SW480 (cell line): ENCODE measurements around the gene ZNF77.
A peak's percentile ranks its signal among the peaks of the same experiment; 100 is the strongest.
"Not testable (repeated sequence)": the region's sequence is repeated elsewhere in the genome, so short reads cannot be mapped to it uniquely, and the experiment has no call there.

Experiments
- DNase-seq: peaks from one replicate; pipeline ENCODE4 v3.0.0-alpha.2; 2016; ENCODE audit warnings: low spot score

Gene ZNF77

DNA sequence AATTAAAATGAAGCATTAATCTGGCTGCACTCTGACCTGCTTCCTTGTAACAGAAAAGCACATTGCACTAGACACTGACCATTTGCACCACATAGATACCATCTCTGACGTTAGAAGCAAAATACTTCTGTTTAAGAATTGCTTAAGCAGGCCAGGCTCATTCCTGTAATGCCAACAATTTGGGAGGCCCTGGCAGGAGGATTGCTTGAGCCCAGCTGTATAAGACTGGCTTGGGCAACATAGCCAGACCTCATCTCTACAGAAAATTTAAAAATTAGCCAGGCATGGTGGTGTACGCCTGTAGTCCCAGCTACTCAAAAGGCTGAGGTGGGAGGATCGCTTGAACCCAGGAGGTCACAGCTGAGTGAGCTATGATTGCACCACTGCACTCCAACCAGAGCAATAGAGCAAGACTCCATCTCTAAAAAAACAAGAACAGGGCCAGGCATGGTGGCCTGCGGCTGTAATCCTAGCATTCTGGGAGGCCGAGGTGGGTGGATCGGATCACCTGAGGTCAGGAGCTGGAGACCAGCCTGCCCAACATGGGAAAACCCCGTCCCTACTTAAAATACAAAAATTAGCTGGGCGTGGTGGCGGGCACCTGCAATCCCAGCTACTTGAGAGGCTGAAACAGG is 25.5 kb upstream of the ZNF77 start:
- DNase-seq: no peak

DNA sequence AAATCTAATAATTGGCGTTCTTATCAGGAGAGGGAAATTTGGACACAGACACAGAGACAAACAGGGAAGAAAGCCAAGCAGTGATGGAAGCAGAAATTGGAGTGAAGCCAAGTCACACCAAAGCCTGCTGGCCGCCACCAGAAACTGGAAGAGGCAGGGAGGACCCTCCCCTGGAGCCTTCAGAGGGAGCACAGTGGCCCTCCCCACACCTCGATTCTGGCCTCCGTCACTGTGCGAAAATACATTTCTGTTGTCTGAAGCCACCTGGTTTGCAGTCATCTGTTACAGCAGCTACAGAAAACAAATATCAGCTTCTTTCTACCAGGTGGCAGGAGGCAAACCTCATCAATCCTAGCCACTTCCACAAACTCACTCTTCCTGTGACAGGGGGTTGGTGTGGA is 24.3 kb upstream of the ZNF77 start:
- DNase-seq: no peak

DNA sequence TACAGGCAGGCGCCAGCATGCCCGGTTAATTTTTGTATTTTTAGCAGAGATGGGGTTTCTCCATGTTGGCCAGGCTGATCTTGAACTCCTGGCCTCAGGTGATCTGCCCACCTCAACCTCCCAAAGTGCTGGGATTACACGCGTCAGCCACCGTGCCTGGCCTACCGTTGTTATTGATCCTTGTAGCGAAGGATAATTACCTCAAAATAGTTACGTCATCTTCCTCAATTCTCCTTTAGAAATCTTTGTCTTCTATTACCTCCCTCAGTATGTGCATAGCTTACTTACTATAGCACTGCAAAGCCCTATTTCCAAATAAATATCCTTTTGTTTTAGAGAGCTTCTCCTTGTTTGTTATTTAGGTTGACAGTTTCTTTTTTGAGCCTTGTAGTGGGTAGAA is 23.2 kb upstream of the ZNF77 start:
- DNase-seq: no peak

DNA sequence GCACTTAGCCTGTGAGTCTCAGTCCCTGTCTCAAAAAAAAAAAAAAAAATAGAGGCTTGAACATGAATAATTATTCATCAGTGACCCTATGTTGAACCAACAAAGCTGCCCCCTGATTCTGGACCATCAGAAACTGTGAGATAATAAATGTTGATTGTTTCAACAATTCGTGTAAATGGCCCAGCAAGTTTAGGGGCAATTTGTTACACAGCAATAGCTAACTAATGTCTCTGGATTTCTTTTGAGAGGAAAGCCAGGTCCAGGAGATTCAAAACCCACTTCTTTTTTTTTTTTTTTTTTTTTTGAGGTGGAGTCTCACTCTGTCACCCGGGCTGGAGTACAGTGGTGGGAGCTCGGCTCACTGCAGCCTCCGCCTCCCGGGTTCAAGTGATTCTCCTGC is 20.1 kb upstream of the ZNF77 start:
- no peak for DNase-seq

DNA sequence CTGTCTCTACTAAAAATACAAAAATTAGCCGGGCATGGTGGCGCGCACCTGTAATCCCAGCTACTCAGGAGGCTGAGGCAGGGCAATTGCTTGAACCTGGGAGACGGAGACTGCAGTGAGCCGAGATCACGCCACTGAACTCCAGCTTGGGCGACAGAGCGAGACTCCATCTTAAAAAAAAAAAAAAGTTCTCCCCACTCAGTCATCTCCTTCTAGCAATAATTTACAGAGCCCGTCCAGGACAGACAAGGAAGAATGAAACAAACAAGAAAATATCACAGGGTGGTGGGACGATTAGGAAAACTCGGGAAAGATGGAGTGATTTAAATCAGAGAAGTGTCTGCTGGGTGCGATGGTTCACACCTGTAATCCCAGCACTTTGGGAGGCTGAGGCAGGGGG is 18.9 kb upstream of the ZNF77 start:
- not testable (repeated sequence) for DNase-seq

DNA sequence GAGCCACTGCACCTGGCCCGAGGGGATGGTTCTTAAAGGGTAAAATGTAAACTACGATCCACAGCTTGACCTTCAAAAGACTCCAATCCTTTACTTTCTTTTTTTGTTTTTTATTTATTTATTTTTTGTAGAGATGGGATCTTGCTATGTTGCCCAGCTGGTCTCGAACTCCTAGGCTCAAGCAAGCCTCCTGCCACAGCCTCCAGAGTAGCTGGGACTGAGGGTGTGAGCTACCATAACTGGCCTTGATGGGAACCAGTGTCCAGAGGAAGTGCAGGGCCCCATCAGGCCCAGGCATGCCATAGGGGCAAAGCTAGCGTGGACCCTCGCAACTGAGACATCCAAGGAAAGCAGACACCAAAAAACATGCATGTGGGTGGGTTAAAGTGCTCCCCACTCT is 18.4 kb upstream of the ZNF77 start:
- no peak for DNase-seq

DNA sequence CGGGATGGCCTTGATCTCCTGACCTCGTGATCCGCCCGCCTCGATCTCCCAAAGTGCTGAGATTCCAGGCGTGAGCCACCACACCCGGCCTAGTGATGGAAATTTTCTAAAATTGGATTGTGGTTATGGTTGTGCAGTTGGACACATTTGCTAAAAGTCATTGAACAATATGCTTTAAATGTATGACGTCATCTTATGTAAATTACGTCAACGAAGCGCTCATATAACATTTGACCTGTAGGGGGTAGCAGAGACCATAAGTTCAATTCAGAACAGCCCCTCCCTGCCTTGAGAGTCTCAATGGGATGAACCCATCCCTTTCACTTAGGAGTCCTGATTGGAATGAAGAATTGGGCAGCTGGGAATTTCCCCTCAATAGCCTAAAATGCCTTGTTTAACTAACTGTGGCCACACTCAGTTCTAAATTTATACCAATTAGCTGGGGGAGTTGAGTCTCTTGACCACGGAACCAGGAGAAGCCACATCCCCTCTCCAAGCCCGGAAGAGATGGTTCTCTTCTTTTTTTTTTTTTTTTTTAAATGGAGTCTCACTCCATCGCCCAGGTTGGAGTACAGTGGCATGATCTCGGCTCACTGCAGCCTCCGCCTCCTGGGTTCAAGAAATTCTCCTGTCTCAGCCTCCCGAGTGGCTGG is 17.4 kb upstream of the ZNF77 start:
- peak; percentile 39 for DNase-seq

DNA sequence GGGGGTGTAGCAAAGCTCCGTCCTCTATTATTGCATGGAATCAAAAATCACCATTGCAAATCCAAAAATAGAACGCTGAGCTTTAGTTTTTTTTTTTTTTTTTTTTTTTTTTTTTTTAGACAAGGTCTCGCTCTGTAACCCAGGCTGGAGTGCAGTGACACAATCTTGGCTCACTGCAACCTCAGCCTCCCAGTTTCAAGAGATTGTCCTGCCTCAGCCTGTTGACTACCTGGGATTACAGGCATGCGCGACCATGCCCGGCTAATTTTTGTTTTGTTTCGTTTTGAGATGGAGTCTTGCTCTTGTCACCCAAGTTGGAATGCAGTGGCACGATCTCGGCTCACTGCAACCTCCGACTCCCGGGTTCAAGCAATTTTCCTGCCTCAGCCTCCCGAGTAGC is 15.3 kb upstream of the ZNF77 start:
- no peak for DNase-seq

DNA sequence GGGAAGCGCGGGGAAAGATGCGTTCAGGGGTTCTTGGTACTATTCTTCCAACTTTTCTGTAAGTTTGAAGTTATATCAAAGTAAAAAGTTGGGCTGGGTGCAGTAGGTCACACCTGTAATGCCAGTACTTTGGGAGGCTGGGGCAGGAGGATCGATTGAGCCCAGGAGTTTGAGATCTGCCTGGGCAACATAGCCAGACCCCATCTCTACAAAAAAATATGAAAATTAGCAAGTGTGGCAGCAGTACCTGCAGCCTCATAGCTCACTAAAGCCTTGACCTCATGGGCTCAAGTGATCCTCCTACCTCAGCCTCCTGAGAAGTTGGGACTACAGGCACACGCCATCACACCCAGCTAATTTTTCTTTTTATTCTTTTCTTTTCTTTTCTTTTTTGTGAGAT is 12.4 kb upstream of the ZNF77 start:
- DNase-seq: no peak

DNA sequence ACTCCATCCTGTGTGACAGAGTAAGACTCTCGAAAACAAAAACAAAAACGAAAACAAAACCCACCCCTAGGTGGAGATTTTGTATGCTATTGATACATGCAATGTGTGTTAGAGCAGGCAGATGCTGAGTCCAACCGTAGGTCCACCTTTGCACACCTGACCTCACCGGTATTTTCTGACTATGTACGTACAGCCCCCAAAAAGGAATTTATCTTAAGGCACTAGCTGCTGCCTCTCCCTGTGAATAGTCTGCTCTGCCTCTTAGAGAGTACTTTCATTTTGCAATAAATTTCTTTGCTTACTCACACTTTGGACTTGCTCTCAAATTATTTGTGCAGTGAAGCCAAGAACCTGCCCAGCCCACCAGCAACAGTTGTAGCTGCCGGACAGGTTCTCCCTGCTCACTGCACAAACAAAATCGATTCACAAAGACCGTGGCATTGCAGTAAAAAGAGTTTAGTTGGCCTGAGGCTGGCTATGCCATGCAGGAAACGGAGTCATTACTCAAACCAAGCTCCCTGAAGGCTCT is 8.2 kb upstream of the ZNF77 start:
- DNase-seq: no peak

DNA sequence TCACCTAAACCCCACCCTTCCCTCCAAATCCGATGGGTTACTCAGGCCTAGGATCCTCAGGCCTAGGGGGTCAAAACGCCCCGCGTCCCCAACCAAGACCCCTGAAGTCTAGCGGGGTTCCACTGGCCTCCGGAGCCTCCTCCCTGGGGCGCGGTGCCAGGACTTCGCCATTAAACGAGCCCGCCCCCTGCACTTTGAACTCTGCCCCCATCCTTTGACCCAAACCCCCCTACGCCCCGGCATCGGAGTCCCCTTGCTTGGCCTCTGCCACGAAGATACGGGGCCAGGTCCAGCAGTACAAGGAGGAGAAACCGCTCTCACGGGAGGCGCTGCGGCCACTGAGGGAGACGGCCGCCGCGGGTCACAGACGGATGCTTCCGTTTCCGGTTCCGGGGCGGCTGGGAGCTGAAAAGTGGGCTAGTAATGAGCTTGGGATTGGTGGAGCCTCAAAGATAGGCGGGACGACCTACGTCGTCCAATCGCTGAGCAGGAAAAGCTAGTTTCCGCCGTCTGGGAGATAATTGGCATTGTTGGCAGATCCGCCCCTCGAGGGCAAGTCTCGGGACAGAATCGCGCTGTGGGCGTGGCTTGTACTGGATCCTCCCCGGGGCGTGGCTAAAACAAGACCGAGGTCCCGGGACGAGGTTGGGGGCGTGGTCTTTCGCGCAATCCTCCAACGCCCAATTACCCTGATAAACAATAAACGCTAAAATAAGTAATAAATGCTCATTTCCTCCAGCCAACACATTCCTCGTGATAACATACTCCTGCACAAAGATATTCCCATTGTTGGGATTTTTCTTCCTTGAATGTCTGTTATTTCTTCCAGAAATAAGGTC is 5.7 kb upstream of the ZNF77 start:
- peak; percentile 95 for DNase-seq

DNA sequence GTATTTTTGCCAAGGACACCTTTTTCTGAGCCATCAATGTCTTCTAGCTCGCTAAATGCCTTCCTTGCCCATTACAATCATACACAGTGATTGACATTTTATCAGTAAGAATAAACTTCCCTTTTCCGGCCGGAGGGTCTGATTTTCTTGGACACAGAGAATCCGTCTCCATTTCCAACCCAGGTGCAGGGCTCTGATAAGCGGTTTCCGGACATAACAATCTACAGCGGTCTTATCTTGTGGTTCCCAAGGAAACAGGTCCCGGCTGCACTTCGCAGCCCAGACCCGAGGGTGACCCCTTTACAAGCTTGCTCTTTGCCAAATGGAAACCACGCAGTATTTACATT is 5.1 kb upstream of the ZNF77 start:
- DNase-seq: no peak

DNA sequence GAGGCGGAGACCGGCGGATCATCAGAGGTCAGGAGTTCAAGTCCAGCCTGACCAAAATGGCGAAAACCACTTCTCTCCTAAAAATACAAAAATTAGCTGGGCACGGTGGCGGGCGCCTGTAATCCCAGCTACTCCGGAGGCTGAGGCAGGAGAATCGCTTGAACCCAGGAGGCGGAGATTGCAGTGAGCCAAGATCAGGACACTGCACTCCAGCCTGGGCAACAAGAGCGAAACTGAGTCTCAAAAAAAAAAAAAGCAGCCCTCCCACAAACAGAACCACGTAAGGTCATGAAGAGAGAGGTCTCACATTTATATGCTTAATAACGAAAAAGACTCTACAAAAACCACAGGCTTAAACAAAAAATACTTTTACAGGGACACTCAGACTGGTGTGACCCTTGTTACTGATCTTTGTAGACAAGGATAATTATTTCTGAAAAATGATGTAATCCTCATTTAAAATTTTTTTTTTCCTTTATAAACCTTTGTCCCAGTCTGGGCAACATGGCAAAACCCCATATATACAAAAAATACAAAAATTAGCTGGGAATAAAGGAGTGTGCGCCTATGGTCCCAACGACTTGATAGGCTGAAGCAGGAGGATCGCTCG is 909 bp upstream of the ZNF77 start:
- DNase-seq: no peak

DNA sequence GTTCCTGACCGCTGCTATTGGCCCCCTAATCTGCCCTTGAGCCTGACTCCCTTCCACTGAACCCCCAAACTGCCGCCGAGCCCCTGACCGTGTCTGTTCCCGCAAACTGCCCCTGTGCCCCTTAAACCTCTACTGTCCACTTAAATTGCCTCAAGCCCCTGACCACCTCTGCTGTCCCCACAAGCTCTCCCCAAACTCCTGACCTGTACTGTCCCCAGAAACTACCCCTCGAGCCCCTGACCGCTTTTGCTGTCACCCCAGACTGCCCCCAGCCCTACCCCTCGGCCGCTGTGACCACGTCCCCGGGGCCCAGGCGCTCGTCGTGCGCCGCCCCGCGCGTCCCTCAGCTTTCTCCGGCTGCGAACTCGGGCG is 382 bp downstream of the ZNF77 start:
- no peak for DNase-seq

DNA sequence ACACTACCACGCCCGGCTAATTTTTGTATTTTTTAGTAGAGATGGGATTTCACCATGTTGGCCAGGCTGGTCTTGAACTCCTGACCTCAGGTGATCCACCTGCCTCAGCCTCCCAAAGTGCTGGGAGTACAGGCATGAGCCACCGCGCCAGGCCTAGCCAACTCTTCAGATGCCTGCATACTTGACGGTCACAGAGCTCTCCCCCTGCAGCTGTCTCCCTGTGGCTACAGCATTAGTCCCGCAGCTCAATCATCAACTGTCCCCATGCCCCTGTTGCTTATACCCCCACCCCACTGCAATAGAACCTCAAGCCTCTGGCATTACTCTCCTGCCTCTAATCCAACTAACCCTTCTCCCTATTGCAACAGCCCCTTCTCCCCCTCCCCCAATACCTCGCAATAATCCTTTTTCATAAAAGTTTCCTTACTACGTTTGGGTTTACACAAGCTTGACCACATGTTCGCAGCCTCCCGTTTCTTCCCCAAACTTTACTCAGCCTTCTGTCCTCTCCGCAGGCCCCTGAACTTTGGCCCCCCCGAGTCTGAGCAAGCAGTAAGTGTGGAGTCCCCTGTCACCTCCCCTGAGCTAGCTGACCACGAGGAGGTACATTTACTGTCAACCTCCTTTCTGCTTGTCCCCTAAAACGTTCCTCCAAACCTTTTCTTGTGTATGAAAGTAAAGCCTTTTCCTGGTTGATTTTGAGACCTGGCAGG is 1.7 kb downstream of the ZNF77 start:
- DNase-seq: no peak

DNA sequence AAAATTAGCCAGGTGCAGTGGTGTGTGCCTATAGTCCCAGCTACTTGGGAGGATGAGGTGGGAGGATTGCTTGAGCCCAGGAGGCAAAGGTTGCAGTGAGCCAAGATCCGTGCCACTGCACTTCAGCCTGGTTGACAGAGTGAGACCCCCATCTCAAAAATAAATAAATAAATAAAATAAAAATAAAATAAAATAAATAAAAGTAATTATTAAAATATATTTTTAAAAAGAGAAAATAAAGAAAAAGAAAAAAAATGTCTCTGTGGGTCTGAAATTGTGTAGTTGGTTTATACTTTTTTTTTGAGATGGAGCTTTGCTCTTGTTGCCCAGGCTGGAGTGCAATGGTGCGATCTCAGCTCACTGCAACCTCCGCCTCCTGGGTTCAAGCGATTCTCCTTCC is 8.9 kb downstream of the ZNF77 start:
- DNase-seq: not testable (repeated sequence)

DNA sequence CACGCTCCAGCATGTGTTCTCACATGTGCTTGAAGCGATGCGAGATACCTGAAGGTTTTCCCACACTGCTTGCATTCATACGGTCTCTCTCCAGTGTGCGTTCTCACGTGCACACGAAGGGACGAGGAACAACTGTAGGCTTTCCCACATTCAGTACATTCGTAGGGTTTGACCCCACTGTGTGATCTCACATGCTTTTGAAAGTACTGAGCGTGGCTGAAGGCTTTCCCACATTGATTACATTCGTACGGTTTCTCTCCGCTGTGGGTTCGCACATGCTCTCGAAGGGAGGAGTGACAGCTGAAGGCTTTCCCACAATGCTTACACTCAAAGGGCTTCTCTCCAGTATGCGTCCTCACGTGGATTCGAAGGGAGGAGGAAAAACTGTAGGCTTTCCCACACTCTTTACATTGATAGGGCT is 11.3 kb downstream of the ZNF77 start:
- DNase-seq: no peak

DNA sequence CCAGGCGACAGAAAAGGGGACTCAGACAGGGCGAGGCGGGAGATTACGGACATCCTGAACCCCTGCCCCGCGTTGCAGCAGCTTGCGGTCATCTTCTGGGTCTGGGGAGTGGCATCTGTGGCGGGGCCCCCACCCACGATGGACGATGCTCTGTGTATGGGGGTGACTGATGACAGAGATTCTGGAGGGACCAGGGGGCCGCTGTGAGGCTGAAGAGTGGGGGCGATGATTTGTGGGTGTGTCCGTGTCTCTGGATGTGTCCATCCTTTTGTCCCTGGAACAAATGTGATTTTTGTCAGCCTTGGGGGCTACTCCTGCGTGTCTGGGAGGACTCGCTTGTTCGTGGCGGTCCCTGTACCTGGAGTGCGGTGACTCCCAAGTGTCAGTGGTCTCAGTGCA is 17.7 kb downstream of the ZNF77 start:
- DNase-seq: no peak

DNA sequence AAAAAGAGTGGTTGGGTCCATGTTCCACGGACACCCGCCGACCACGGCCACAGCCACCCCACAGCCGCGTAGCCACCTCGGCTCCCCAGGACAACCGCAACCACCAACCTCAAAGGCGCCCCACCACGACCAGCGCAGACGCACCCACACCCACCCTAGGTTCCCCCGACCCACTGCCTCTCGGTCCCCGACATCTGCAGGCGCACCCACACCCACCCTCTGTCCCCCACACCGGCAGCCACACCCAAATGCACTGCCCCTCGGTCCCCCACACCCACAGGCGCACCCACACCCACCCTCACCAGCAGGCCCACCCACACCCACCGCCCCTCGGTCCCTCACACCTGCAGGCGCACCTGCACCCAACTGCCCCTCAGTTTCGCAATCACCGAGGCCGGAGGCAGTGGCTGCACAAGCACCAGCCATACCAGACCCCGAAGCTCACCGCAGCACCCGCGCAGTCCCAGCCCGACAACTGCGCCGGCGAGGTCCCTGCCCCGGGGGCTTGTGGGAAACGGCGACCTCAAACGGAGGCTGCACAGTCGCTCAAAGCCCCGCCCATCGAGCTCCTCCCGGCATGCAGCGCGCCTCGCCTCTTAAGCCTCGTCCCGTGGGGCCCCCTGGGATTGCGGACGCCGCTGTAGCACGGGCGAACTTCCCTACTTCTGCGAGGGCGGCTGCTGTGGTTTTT is 18.3 kb downstream of the ZNF77 start:
- DNase-seq: no peak

DNA sequence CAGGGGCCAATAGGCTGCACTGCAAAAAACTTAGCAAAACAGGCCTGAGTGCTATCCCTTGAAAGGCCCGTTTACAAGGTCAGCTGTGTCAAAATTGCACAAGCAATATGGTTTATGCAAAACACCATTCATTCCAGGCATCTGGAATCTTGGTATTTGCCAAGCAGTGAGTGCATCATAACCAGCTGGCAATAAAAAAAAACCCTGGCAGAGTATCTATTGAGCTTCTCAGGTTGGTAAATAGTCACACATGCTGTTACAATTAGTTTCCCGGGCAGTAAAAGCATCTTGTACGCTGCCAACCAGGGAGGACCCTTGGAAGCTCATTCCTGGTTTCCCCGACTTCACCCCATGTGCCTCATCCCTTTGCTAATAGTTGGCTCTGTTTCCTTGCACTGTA is 21.3 kb downstream of the ZNF77 start:
- no peak for DNase-seq

DNA sequence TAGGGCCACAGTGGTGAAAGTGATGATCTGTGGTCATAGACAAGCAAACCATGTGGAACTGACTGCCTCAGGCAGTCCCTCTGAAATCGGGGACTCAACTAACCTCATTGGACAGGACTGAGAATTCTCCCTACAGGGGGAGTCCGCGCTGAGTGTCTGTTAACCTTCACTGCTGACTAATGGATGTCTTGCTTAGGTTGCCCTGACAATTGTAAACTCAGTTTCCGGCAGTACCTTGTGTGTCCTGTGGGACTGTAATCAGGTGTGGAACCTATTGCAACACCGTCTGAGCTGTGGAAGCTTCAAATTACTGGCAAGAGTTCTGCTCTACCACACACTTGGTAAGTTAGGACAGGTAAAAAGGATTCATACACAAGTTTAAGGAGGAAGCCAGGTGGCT is 21.8 kb downstream of the ZNF77 start:
- DNase-seq: no peak
